ENCODE results near the gene SETD6. TPM values are rescaled to one million over a fixed set of nuclear protein-coding genes. Genes with fewer than 3 reads are reported as not detected.

SETD6 gene
- total RNA-seq, 3 donors from 2014 or later: 12.8 to 17.5 (median 14.2) TPM

Other genes starting within 250 kb of the SETD6 start
- not detected for gene PRSS54, start 220.5 kb upstream of the SETD6 start, total RNA-seq
- 1 to 10 TPM; 2.6 to 5.2 (median 4.0) TPM for gene GINS3, start 123.0 kb upstream of the SETD6 start, total RNA-seq
- 10 to 100 TPM in 1 of 3 donors, 1 to 10 TPM in 2; 3.0 to 15.8 (median 3.6) TPM for gene NDRG4, start 15.4 kb upstream of the SETD6 start, total RNA-seq
- 100 to 1,000 TPM; 194 to 239 (median 230) TPM for gene CNOT1, start 114.3 kb downstream of the SETD6 start, total RNA-seq
- 10 to 100 TPM in 2 of 3 donors, 1 to 10 TPM in 1; 9.4 to 21.9 (median 14.9) TPM for gene SLC38A7, start 169.3 kb downstream of the SETD6 start, total RNA-seq
- 100 to 1,000 TPM in 2 of 3 donors, 10 to 100 TPM in 1; 95.0 to 120 (median 116) TPM for gene GOT2, start 218.8 kb downstream of the SETD6 start, total RNA-seq

Data from mucosa of descending colon (tissue), 3 donors.